ENCODE results near the gene LAIR2. TPM values are rescaled to one million over a fixed set of nuclear protein-coding genes. Genes with fewer than 3 reads are reported as not detected.

LAIR2 gene
- total RNA-seq, 1 experiment from 2014 or later: not detected

DNA sequence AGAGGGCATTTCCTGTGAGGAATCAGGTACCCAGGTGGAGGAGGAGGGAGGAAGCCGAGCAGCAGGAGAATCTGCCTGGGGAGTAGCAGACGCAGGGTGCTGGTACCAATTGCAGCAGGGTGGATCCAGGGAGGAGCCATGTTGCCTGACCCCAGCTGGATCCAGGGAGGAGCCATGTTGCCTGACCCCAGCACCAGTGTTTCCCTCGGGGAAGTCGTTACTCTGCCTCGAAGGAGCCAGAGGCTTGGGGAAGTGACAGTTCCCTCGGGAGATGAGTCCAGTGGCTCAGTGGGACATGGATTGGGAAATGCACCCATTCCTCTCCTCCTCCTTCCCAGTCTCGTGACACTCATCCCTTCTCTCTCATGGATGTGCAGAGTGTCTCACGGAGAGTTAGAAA, 31.5 kb downstream of the LAIR2 start:
- DNase-seq (ENCODE audit: low spot score): no peak

DNA sequence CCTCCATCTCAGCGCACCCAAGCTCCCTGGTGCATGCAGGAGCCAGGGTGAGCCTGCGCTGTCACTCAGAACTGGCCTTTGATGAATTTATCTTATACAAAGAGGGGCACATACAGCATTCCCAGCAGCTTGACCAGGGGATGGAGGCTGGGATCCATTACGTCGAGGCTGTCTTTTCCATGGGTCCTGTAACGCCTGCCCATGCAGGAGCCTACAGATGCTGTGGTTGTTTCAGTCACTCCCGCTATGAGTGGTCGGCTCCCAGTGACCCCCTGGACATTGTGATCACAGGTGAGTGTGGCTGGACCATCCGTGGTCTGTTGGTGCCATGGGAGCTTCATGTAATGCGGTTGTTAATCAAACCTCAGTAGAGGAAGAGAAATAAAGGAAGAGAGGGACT, 33.0 kb downstream of the LAIR2 start:
- DNase-seq (ENCODE audit: low spot score): no peak

DNA sequence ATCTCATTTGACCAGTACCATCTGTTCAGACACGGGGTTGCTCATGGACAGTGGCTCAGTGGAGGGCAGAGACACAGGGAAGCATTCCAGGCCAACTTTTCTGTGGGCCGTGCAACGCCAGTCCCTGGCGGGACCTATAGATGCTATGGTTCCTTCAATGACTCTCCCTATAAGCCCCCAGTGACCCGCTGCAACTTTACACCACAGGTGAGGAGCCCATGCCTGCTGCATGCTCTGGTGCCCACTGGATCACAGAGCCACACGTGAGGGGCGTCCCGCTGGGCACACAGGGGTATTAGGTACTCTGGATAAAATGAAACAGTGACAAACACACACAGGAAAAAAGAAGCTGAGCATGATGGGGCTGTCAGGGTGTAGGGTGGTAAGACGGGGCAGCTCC, 34.3 kb downstream of the LAIR2 start:
- DNase-seq (ENCODE audit: low spot score): no peak

DNA sequence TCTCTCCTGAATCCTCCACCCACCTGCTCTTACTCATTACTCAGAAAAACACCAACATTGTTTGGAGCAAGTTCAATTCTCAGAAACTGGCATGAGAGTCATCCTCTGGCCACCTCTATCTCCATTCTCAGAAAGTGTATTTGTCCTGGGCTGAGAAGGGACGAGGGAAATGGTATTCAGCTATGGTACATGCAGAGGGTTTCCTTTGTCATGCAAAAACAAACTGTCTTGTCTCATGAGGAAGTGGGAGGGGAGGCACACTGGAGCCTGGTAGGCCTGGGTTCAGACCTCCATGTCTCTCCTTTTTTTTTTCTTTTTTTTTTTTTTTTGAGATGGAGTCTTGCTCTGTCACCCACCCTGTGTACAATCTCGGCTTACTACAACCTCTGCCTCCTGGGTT, 39.1 kb downstream of the LAIR2 start:
- no peak for DNase-seq (ENCODE audit: low spot score)

DNA sequence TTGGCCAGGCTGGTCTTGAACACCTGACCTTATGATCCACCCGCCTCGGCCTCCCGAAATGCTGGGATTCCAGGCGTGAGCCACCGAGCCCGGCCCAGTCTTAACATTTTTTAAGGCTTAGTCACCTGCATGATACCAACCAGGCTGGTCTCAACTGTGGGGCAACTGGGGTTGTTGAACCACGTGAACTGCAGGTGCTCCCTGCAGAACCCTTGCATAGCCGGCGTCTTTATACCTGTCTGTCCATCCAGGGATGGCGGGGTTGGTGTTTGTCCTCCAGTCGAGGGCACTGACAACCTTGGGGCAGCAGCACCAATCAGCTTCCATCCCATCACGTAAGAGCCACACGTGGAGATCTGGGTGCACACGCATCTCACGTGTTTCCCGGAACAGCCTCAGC, 46.2 kb downstream of the LAIR2 start:
- DNase-seq (ENCODE audit: low spot score): no peak

DNA sequence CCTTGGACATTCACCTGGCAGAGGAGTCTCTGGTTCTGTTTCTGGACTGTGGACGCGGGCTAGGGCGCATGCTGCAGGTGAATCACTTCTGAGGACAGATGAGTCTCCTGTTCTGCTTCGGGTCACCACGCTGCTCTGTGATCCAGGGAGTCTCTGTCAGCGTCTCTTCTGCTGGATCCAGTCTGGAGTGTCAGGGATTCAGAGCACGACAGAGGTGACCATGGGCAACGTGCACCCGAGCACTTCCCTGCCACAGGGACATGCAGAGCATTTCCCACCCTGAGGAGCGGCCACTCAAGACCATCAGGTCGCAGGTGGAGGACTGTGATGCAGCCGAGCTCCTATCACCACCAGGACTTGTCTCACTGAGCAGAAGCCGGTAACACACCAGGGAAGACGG, 46.6 kb downstream of the LAIR2 start:
- no peak for DNase-seq (ENCODE audit: low spot score)

DNA sequence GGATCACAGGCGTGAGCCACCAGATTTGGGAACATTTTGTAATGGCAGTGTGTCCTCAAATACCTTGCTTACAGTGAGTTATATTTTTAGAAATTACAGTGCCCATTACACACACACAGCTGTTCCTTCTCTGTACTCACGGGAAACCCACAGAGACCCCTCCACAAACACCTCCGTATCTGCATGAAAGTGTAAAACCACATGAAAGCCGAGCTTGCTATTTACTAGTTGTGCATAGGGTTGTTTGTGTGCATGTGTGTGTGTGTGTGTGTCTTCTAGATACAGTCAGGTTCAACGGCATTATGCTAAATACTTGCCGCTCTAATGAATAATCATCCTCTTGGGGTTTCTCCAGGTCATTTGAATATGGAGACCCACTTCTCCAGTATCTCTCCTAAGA, 48.7 kb downstream of the LAIR2 start:
- no peak for DNase-seq (ENCODE audit: low spot score)

DNA sequence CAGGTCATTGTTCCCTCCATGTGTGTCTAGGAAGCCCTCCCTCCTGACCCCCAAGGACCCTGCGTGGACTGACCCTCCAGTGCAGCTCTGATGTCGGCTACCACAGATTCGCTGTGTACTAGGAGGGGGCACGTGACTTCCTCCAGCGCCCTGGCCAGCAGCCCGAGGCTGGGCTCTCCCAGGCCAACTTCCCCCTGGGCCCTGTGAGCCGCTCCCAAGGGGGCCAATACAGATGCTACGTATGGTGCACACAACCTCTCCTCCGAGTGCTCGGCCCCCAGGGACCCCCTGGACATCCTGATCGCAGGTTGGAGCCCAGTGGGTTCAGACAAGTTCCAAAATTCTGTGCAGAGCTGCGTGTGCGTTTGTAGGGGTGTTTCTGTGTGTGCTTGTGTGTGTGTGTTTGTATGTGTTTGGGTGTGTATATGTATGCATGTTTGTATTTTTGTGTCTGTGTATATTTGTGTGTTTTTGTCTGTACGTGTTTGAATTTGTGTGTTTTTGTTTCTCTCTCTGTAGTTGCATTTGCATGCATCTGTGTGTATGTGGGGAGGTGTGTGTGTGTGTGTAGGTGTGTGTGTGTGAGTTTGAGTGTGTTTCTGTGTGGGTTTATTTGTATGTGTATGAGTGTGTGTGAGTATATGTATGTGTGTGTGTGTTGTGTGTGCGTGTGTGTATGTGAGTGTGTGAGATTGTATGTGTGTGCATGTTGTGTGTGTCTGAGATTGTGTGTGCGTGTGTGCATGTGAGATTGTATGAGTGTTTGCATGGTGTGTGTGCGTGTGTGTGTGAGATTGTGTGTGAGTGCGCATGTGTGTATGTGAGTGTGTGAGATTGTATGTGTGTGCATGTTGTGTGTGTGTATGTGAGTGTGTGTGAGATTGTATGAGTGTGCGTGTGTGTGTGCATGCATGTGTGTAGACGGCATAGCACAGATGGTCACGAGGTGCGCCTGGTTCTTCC, 49.6 kb downstream of the LAIR2 start:
- no peak for DNase-seq (ENCODE audit: low spot score)

DNA sequence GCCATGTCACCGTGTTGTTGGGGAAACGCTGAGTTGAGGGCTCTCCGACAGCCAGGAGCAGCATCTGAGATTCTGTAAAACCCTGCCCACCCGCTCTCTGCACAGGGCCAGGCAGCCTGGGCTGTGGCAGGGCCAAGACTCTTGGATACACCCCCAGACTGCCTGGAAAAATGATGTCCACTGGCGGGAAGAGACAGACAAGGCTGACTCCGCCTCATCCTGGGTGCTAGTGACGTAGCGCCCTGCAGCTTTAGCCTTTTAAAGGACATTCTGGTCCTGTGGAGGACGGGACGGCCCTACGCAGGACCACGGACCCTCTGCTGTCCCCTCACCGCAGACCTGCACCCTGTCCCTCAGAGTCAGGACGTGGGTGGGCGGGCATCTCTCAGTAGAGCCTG, 50.3 kb downstream of the LAIR2 start:
- no peak for DNase-seq (ENCODE audit: low spot score)

DNA sequence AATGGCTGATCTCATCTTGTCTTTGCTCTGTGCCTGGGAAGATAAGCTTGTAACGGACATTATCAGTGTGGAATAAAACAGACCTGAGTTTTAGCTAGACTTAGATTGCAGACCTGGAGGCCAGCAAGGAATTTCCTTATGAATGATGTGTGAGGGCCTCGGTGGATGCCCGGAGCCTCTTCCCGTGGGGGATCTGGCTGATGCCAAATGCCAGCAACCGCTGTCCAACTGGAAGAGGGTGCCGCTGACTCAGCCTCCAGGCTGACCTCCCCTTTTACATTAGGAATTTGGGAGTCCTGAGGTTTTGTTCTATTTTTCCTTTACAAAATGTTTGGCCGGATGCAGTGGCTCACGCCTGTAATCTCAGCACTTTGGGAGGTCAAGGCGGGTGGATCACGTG, 51.4 kb downstream of the LAIR2 start:
- DNase-seq (ENCODE audit: low spot score): no peak

DNA sequence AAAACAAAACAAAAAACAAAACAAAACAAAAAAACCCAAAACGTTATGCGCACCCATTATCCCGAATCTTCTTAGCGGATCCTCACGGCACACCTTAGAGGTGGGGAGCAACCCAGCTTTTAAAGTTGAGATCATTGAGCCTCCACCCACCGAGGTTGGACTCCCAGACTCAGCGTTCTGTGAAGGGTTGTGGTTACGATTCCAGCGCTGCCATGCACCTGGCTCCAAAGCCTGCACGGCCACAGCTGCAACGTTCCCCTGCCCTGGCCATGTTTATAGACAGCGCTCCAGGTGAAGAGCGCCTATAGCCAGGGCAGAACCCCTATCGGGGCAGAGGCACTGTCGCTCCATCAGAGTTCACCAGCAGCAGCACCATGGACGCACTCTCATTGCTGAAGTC, 52.3 kb downstream of the LAIR2 start:
- no peak for DNase-seq (ENCODE audit: low spot score)

DNA sequence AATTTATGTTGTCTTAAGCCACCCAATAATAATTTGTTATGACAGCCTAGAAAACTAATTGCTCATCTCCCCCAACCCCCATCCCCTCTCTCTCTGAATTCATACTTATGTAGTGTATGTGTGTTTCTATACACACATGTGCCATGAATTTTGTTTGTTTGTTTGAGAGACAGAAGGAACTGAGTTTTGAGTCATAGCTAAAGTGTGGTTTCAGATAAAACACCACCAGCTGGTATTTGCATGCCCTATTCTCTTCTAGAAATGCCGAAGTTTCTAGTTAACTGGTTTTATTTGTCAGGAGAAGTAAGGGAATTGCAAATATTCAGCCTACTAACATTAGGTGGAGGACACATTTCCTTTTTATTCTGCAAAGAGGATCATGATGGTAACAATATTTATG, 53.6 kb downstream of the LAIR2 start:
- no peak for DNase-seq (ENCODE audit: low spot score)

DNA sequence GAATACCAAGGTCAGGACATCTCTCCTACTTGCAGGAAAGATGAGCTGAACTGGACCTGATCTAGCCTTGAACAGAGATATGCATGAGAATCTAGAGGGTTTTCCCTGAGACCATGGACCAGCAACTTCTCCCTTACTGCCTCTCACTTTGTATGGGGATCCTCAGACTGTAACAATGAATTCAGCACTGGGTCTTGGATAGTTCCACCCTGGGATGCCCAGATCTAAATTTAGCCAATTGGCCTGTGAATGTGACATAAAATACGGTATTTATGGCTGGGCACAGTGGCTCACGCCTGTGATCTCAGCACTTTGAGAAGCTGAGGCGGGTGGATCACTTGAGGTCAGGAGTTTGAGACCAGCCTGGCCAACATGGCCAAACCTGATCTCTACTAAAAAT, 55.7 kb downstream of the LAIR2 start:
- peak; percentile 42 for DNase-seq (ENCODE audit: low spot score)

Other genes starting within 250 kb of the LAIR2 start
- not detected in 2 replicates for gene LILRB5, start 245.6 kb upstream of the LAIR2 start, total RNA-seq (2014; rRNA removed; shearing (Covaris generic))
- gene LILRB2, start 221.7 kb upstream of the LAIR2 start, total RNA-seq (2014; rRNA removed; shearing (Covaris generic)): not detected in 2 replicates
- gene LILRA5, start 189.7 kb upstream of the LAIR2 start, total RNA-seq (2014; rRNA removed; shearing (Covaris generic)): not detected in 2 replicates
- gene LILRA4, start 163.7 kb upstream of the LAIR2 start, total RNA-seq (2014; rRNA removed; shearing (Covaris generic)): not detected in 2 replicates
- not detected in 2 replicates for gene LAIR1, start 137.9 kb upstream of the LAIR2 start, total RNA-seq (2014; rRNA removed; shearing (Covaris generic))
- gene TTYH1, start 87.4 kb upstream of the LAIR2 start, total RNA-seq (2014; rRNA removed; shearing (Covaris generic)): not detected in 2 replicates
- 13.6 and 14.8 TPM in 2 replicates for gene LENG8, start 53.6 kb upstream of the LAIR2 start, total RNA-seq (2014; rRNA removed; shearing (Covaris generic))
- not detected in 2 replicates for gene LENG9, start 39.1 kb upstream of the LAIR2 start, total RNA-seq (2014; rRNA removed; shearing (Covaris generic))
- 17.2 and 19.1 TPM in 2 replicates for gene CDC42EP5, start 29.5 kb upstream of the LAIR2 start, total RNA-seq (2014; rRNA removed; shearing (Covaris generic))
- gene LILRA2, start 71.0 kb downstream of the LAIR2 start, total RNA-seq (2014; rRNA removed; shearing (Covaris generic)): not detected in 2 replicates
- gene LILRA1, start 90.8 kb downstream of the LAIR2 start, total RNA-seq (2014; rRNA removed; shearing (Covaris generic)): not detected in 2 replicates
- not detected in 2 replicates for gene LILRB1, start 127.7 kb downstream of the LAIR2 start, total RNA-seq (2014; rRNA removed; shearing (Covaris generic))
- not detected in 2 replicates for gene LILRB4, start 160.2 kb downstream of the LAIR2 start, total RNA-seq (2014; rRNA removed; shearing (Covaris generic))
- not detected in 2 replicates for gene KIR3DL3, start 221.6 kb downstream of the LAIR2 start, total RNA-seq (2014; rRNA removed; shearing (Covaris generic))
- gene KIR2DL3, start 235.7 kb downstream of the LAIR2 start, total RNA-seq (2014; rRNA removed; shearing (Covaris generic)): not detected in 2 replicates